Stimulated activated CD4-positive, alpha-beta T cell treated with anti-CD3 and anti-CD28 coated beads, TNF-alpha, amount 100 ng/mL, for 48 hours (primary cell): ENCODE measurements around the gene FOXL1.

Experiments
- DNase-seq, 3 donors: peaks; one replicate each; pipeline ENCODE4 v3.0.0-alpha.2; 2020; ENCODE audit warnings: low read depth in 3 of 3

The FOXL1 gene

DNA sequence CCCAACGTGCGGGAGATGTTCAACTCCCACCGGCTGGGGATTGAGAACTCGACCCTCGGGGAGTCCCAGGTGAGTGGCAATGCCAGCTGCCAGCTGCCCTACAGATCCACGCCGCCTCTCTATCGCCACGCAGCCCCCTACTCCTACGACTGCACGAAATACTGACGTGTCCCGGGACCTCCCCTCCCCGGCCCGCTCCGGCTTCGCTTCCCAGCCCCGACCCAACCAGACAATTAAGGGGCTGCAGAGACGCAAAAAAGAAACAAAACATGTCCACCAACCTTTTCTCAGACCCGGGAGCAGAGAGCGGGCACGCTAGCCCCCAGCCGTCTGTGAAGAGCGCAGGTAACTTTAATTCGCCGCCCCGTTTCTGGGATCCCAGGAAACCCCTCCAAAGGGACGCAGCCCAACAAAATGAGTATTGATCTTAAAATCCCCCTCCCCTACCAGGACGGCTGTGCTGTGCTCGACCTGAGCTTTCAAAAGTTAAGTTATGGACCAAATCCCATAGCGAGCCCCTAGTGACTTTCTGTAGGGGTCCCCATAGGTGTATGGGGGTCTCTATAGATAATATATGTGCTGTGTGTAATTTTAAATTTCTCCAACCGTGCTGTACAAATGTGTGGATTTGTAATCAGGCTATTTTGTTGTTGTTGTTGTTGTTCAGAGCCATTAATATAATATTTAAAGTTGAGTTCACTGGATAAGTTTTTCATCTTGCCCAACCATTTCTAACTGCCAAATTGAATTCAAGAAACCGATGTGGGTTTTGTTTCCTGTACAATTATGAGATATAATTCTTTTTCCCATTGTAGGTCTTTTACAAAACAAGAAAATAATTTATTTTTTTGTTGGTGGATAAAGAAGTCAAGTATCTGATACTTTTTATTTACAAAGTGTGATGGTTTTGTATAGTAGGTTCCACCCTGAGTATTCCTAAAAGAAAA, 9.4 kb upstream of the FOXL1 start:
- no peak for DNase-seq

DNA sequence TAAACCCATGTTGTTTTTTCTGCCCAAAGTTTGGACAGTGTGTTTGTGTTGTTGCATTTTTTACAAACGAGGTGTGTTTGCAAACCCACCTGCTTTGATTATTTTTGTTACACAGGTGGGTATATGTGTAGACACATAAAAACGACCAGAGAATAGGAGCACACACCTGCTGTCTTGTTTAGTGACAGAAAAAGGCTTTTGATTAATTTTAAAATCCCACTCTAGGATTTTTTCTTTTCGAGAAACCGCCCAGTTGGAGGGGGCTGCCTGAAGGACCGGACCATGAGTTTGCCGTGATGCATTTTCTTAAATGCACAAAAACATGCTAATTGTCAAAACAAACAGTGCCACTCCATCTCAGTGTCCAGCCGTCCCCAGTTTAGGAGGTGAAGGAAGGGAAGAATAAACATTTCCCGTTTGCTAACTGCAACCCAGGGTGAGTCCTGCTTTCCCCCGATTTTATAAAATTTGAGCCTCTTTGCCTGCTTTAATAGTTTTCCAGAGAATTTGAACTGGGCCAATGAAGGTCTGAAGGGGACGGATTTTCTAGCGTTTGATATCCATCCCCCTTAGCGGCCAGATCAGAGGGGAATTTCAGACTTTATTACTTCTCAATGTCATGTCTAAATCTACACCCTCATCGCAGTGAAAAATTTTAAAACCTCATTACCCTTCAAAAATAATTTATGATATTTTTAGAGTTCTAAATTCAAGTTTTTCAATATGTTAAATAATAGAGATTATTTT, 8.5 kb upstream of the FOXL1 start:
- no peak for DNase-seq

DNA sequence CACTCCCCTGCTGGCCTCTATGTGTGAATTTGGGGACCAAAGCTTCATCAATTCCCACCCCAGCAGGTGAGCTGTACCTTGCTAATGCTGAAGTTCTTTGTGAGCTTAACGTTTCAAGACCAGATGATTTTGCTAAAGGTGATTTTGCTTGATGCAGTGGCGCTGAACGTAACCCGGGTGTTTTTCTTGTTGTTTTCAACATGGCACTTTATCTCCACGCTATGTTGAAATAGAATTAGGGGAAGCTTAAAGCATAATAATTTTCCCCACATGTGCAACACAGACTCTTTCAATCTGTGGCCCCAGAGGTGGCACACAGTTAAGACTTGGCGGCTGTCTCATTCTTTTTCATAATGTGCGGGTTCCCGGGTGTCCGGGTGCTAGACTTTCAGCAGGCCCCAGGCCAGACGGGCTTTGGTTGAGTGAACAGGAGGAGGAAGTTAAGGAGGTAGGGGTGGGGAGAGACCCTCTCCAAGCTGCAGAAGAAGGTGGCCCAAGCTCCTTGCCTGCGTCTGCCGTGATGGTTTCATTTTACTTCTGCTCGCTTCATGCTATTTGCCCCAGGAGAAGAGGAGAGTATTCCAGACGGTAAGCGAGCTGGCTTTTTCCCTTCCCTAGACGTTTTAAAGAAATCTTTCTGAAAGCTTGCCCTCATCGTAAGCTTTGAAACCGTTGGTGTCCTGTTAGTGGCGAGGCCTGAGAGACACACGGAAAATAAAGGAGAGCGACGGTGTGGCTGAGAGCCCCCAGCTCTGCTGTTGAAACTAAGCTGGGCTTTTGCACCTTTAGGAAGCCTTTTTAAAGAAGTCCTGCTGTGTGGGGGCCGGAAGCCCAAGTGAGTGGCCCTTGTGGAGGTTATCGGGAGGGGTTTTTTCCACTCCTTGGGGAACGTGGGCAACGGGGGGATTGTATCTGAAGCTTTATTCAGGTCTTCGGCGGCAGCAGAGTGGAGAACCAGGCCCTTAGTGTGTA, 7.5 kb upstream of the FOXL1 start:
- no peak for DNase-seq

DNA sequence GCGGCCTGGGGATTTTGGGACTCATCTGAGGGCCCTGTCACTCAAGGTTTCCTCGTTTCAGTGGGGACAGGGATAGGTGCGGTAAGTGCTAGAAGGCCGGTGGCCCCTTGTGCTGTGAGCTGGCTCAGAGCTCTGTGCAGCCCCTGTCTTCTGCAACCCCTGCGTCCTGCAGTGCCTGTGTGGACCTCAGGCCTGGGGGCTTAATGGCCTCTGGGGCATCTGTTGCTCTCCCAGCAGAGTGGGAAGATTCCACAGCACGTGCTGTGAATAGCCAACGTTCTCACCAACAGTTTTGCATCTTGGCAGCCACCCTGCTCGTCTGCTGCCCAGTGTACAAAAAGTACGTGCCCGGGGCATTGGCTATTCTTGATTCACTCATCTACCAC, 6.8 kb upstream of the FOXL1 start:
- DNase-seq: no peak

DNA sequence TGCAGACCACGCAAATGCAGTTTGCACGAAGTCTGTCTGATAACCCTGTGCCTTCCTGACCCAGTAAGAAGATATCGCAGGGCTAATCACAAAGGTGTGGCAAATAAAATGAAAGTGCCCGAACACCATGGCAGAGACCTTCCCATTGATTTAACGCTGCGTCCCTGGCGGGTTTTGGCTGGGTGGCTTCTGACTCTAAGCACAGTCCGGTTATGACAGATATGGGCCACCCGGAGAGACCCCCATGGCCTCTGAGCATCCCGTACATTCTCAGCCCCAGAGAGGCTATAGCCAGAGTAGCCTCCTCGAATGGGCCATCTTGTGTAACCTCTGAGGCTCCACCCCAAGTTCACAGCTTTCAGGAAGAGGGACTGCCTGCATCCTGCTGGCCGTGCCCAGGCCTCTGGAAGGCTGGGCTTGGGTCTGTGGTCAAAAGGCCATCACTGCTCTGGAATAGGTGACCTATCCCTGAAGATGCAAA, 6.3 kb upstream of the FOXL1 start:
- DNase-seq: no peak

DNA sequence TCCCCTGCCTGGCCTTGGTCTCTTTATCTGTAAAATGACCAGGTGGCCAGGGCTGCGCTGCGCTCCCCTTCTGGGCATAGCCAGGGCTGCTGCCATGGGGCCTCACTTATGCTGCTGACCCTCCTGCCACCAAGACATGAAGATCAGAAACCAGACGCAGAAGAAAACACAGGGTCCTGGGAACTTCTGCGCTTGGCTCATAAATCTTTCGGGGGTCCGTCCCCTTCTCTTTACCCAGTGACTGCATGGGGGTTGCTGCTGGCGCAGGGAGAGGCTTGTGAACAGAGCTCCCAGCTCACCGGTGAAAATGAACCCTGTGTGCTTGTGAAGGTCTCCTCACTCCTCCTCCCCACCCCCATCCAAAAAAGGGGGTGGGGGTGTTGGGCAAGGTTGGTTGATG, 5.7 kb upstream of the FOXL1 start:
- DNase-seq: no peak

DNA sequence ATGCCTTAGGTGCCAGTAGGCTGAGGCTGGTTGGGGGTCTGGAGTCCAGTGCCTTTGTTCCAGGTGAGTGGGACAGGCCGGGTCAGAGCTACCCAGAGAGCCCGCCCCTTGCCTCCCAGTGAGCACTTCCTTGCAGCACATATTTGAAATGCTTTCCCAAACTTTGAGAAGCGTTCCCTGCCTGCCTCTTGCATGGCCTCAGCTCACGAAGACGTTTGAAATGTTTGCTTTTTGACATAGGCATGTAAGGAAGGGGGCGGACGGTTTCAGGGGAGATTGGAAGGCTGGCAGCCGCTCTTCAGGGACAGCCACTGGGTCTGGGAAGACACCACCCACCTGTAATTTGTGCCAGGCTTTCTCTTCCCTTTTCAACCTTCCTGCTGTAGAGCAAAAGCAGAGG, 5.1 kb upstream of the FOXL1 start:
- no peak for DNase-seq

DNA sequence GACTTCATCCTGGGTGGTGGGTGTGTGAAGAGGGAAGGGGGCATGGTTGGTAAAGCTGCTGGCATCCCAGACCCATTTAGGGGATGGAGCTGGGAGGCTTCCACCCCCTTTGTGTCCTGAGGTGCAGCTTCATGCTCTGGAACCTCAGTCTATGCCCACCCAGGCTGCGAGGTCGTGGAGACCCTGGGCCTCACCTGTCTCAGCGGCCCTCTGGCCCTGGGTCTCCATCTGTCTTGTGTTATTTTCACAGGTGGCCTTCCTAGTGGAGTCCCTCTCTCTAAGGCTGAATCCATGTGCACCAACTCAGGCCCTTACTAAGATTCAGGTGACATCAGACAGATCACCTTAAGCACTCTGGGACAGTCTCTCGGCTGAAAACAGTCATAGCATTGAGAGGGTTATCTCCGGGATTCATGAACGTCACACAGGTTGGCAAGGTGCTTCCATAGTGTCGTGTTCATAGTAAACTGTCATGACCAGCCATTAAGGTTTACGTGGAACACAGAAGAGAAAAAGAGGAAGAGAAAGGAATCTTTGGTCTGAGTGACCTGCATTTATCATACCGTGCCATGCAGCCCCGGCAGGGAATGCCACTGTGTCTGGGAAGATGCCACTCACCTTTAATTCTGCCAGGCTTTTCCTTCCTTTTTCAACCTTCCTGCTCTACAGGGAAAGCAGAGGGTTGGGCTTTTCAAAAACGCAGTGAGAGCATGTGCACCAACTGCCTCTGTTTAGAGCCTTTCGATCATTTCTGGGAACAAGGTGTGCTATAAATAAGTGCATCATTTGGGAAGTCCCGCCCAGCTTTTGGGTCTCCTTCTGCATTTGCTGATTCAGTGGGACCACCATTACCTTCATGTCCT, 4.5 kb upstream of the FOXL1 start:
- DNase-seq: no peak

DNA sequence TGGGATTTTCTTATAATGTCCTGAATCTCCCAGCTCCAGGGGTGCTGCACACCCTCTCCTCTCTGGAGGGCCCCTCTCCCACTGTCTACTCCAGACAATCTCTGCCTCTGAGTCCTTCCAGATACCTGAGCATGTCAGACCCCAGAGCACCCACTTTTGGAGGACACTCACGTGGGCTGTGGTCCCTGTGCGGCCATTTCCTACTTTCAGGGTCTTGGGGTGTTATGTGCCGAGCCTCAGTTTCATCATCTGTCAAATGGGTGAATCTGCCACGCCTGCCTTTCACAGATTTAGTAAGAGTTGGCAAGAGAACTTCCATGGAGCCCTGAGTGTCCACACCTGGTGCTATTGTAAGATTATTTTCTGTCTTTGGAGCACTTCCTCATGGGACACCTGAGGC, 3.7 kb upstream of the FOXL1 start:
- no peak for DNase-seq

DNA sequence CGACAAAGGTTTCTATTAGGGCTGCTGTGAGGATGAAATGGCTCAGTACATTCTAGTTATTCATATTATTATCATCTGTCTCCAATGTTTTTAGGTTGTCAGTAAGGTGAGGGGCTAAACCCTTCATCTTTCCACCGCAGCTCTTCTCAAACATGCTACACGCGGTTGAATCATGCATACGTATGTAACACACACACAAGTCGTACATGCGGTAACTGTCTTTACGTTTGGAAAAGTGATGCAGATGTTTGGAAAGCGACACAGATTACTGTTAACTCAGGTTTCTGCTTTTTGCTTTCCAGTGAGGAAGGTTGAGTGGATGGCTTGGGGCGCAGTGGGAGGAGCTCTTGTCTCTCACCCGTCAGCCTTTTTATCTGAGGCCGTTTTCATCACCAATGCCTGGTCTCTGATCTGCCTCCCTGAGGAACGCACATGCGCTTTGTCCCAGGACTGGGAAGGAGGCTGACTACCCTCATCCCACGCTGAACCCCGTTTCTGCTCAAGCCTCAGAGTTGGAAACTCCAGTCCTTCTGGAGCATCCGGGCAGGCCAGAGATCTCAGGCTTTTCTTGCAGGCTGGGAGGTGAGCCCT, 3.2 kb upstream of the FOXL1 start:
- DNase-seq: no peak

DNA sequence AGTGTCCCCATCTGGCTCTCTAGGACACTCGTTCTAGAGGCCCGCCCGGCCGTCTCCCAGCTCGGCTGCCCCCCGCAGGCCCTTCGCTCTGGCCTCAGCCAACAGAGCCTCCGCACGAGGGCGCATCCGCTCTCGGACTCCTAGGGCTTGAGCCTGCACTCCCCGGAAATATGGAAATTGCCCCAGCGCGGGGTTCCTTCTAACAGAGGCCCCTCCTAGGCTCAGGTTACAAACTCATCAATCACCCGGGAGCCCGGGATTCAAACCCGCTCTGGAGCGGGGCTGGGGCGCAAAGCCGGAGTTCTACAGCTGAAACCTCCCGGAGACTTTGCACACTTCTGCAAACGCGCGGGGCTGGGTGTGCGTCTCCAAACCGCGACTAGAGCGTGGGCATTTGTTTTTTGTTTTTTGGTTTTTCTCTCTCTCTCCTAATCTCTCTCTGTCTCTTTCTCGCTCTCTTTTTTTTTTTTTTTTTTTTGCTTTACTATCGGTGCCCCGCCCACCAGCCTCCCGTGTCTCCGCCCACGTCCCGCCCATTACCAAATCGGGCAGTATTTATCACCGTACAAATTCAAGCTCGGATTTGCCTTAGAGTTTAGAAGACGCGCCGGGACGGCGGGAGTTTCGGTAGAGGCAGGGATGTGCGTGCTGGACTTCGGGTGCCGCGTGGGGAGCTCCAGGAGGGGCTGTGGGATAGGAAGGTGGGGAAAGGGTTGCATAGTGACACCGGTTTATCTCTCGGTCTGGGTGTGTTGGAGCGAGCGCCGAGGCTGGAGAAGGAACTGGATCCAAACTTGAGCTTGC, 2.4 kb upstream of the FOXL1 start:
- DNase-seq: peak in 1 of 3 donors; percentile 50

DNA sequence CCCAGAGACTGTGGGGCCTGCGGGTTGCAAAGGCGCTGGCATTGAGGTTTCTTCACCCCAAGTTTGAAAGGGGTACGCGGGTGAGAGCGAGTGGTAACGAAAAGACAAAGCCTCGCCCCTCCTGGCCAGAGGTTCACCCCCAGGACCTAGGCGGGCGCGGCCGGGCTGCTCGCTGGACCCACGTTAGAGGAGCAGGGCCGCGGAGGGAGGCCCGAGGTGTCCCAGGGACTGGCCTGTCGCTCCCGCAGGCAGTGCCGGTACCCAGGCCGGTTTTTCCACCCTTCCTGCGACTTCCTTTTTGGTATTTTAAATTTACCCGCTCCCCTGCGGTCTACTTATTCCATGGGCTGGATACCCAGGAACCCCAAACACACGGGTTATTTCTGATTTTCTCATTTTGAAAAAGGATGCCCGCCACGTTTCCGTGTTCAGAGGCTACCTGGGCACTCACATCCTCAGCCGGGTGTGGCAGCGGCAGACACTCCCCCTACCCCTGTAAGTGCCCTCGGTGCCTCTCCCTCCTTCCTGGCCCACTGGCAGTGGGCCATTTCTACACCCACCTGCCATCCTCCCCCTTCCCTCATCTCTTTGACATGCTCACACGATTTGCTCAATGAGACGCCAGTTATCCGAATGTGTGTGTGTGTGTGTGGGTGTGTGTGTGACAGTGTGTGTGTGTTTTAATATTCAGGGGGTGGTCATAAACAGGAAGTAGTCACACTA, 1.6 kb upstream of the FOXL1 start:
- no peak for DNase-seq

DNA sequence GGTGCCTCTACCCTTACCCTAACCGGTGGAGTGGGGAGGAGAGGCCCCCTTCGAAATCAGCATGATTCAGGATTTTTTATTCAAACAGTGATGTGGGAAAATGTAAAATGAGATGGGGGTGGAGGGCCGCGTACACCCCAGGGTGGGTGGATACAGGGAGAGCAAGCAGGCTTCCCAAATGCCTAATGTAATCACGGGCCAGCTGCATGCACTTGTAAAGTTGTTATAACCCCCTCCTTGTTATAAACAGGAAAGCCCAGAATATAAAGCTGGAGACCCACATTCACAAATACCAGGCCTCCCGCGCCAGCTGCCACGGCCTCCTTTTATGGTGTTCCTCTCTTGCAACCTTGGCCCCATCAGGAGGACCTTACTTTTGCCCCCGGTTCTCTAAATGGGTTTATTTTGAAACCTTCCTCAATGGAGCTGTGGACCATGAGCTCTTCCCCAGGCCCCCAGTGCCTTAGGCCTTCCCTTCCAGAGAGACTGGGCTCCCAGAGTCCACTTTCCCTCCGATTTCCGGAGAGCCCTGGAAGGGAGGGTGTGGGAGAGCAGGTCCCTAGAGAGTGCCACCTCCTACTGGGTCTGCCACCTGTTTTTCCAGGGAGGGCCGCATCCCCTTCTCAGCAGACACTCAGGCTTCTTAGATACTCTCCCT, 906 bp upstream of the FOXL1 start:
- DNase-seq: no peak

DNA sequence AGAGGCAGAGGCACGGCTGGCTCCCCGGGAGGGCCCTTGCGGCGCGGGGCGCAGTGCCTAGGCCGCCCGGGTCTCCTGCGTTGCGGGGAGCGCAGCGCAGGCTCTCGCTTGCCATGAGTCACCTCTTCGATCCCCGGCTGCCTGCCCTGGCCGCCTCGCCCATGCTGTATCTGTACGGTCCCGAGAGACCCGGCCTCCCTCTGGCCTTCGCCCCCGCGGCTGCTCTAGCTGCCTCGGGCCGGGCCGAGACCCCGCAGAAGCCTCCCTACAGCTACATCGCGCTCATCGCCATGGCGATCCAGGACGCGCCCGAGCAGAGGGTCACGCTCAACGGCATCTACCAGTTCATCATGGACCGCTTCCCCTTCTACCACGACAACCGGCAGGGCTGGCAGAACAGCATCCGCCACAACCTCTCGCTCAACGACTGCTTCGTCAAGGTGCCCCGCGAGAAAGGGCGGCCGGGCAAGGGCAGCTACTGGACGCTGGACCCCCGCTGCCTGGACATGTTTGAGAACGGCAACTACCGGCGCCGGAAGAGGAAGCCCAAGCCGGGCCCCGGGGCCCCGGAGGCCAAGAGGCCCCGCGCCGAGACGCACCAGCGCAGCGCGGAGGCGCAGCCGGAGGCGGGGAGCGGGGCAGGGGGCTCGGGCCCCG, 390 bp downstream of the FOXL1 start:
- no peak for DNase-seq

DNA sequence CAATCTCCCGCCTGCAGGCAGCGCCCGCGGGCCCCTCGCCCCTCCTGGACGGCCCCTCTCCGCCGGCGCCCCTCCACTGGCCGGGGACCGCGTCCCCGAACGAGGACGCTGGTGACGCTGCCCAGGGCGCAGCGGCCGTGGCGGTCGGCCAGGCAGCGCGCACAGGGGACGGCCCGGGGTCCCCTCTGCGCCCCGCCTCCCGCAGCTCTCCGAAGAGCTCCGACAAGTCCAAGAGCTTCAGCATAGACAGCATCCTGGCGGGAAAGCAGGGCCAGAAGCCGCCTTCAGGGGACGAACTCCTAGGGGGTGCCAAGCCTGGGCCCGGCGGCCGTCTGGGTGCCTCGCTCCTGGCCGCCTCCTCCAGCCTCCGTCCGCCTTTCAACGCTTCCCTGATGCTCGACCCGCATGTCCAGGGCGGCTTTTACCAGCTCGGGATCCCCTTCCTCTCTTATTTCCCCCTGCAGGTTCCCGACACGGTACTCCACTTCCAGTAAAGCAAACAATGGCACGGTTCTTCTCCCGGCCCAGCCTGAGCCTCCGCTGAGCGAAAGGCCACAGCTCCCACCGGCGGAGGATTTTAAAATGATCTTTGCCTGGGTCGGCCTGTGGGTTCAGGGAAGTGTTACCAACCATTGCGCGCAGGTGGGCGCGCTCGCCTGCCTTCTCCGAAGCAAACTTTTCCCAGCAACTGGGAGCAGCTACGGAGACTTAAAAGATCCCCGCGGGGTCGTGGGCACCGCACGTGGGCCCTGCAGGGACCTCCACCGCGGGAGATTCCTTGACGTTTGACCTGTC, 1.1 kb downstream of the FOXL1 start:
- DNase-seq: no peak

DNA sequence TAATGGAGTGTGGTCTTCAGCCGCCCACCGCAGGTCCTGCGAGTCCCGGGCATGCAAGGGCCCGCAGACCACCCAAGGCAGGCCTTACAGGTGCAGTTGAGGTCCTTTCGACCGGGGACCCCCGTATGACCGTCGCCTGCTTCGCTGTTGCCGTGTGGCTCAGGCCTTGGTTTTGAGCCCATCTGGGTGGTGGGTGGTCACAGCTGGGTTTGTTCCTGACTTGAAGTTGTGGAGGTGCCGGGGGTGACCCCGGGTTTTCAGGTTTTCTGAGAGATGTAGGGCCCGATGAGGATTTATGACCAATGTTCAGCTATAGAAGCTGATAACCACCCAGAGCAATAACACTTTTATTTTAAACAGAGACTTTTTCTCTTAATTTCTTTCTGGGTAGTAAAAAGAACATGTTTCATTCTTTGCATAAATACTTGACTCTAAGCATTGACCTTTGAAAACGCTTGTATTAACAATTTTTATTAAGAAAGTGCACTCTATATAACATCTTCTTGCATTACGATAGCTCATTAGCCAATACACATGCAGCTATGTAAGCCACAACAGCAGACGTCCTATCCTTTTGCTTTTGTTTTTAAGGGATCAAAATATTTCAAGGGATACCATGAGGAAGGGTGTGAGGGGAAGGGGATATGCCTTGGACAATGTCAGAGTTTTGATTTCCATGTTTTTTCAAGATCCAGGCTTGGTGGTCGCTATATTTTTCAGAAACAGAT, 1.9 kb downstream of the FOXL1 start:
- no peak for DNase-seq
